Mucosa of descending colon (tissue), 3 donors: Measurements from ENCODE around the gene FYCO1. TPM values are rescaled to one million over a fixed set of nuclear protein-coding genes. Genes with fewer than 3 reads are reported as not detected.

Source experiments
- ATAC-seq: fragments of 200-7000 bp; cut with Tn5 transposase; one replicate; pipeline ENCODE4 v1.9.1; 2020; ENCODE audit warnings: mild to moderate bottlenecking, moderate library complexity
- DNase-seq, 3 donors: peaks; one replicate each; pipeline ENCODE4 v3.0.0-alpha.2; 2020
- H3K36me3 ChIP-seq: fragments of 200-600 bp; one replicate; pipeline ENCODE4 v1.8.0; 2021; ENCODE audit warnings: low read depth, mild to moderate bottlenecking
- H3K4me1 ChIP-seq: fragments of 200-600 bp; one replicate; pipeline ENCODE4 v1.8.0; 2021; ENCODE audit warnings: low read depth, mild to moderate bottlenecking
- H3K4me3 ChIP-seq: fragments of 200-600 bp; one replicate; pipeline ENCODE4 v1.8.0; 2021; ENCODE audit warnings: mild to moderate bottlenecking
- H3K9me3 ChIP-seq: fragments of 200-600 bp; one replicate; pipeline ENCODE4 v1.8.0; 2021; ENCODE audit warnings: mild to moderate bottlenecking
- CTCF ChIP-seq: fragments of 200-600 bp; IDR thresholded peaks from one replicate; pipeline ENCODE4 v1.8.0; 2022; ENCODE audit warnings: antibody characterized with exemption, mild to moderate bottlenecking
- intact Hi-C, 2 donors: fragments of 100-400 bp; cut with DNase I in 1 of 2; cut with micrococcal nuclease in 1 of 2; formaldehyde crosslinking; loops; one replicate each; pipeline versions ENCODE4 v1.11.0 to v1.11.1; 2022; cut with DNase I, micrococcal nuclease
- total RNA-seq, 3 donors: library from RNA; stranded (reverse); fragmentation: NEBNext Ultra II Directional in 2 of 3; extraction: Animal tissue kit (Norgen Biotek cat#: 25700) in 2 of 3; gene quantifications; one replicate each; pipeline versions ENCODE4 v1.2.1 to v1.2.4, GENCODE V29; 2021 to 2023
- donor health status: DM: no; HTN: no; CAD: no; lungs with moderate emphysema.
- donor health status: DM: no; HTN: no; CAD: no.
- donor health status: DM: no; HTN: yes; CAD: no.

The FYCO1 gene
- total RNA-seq, 3 donors from 2014 or later: 25.4 to 76.5 (median 27.7) TPM

GRCh38 chr3:46030626-46031025 lies 35.0 kb upstream of the FYCO1 start:
- peaks cover 9% of the 10 kb centered on the region for H3K9me3 ChIP-seq
- no peak for TF ChIP-seq CTCF
- H3K4me1 ChIP-seq: no peaks in the 10 kb centered on the region
- H3K4me3 ChIP-seq: no peak overlapping the region
- intact Hi-C loops: no loop called here
- no peak for DNase-seq
- no peak for ATAC-seq
- H3K36me3 ChIP-seq: no peaks in the 10 kb centered on the region

- no peaks in the 10 kb centered on the region for H3K4me1 ChIP-seq
- H3K4me3 ChIP-seq: no peak overlapping the region
- peaks cover 9% of the 10 kb centered on the region for H3K9me3 ChIP-seq
- ATAC-seq: no peak
- no peaks in the 10 kb centered on the region for H3K36me3 ChIP-seq
- no peak for TF ChIP-seq CTCF
- no peak for DNase-seq
- intact Hi-C loops: no loop called here
These were observed 34.4 kb upstream of the FYCO1 start for GRCh38 chr3:46029953-46030543.

GRCh38 chr3:46027736-46028397 lies 32.2 kb upstream of the FYCO1 start:
- no peaks in the 10 kb centered on the region for H3K4me1 ChIP-seq
- no peaks in the 10 kb centered on the region for H3K36me3 ChIP-seq
- no peak overlapping the region for H3K4me3 ChIP-seq
- TF ChIP-seq CTCF: no peak
- DNase-seq (no peak), ATAC-seq (no peak)
- H3K9me3 ChIP-seq: peaks cover 9% of the 10 kb centered on the region
- intact Hi-C loops: no loop called here

- no peaks in the 10 kb centered on the region for H3K36me3 ChIP-seq
These were observed 31.5 kb upstream of the FYCO1 start, which contains the start of gene XCR1 for GRCh38 chr3:46027021-46027705. Gene XCR1 (minus strand): TSS chr3:46027483. CDS start chr3:46021947, 5,536 bp downstream.

GRCh38 chr3:46025139-46025538 lies 29.5 kb upstream of the FYCO1 start:
- no peak for ATAC-seq
- intact Hi-C loops: no loop called here
- H3K36me3 ChIP-seq: no peaks in the 10 kb centered on the region
- H3K4me1 ChIP-seq: no peaks in the 10 kb centered on the region
- no peak overlapping the region for H3K4me3 ChIP-seq
- H3K9me3 ChIP-seq: peaks cover 9% of the 10 kb centered on the region
- no peak for TF ChIP-seq CTCF
- DNase-seq: no peak

More at GRCh38 chr3:46027021-46027705, 31.5 kb upstream of the FYCO1 start, which contains the start of gene XCR1:
- TF ChIP-seq CTCF: no peak
- ATAC-seq (no peak), DNase-seq (no peak)
- Histone ChIP-seq H3K4me1 (no peaks in the 10 kb centered on the region), H3K9me3 (peaks cover 9% of the 10 kb centered on the region), H3K4me3 (no peak within 1 kb of the TSS)
- intact Hi-C loops: no loop called here
